Loucy (cell line): Measurements from ENCODE around the gene HERC2.
"Not testable (repeated sequence)": the region's sequence is repeated elsewhere in the genome, so short reads cannot be mapped to it uniquely, and the experiment has no call there.

Experiments used
- H2AFZ ChIP-seq: fragments of 200-600 bp; sonication (generic); 2 replicates; pipeline ENCODE4 v1.6.0; 2016; ENCODE audit warnings: antibody characterized with exemption, mild to moderate bottlenecking, low read length, moderate library complexity
- H3F3A ChIP-seq: fragments of 200-600 bp; 2 replicates; pipeline ENCODE4 v1.6.0; 2016; ENCODE audit warnings: antibody characterized with exemption, low read depth, mild to moderate bottlenecking
- H3K27me3 ChIP-seq: fragments of 200-600 bp; sonication (generic); 2 replicates; pipeline ENCODE4 v1.6.1; 2014; ENCODE audit warnings: low read length, mild to moderate bottlenecking; ENCODE audit not compliant: insufficient read depth, poor library complexity, severe bottlenecking
- H3K36me3 ChIP-seq: fragments of 200-600 bp; sonication (generic); 2 replicates; pipeline ENCODE4 v1.6.1; 2016; ENCODE audit warnings: low read length; ENCODE audit not compliant: insufficient read depth
- H3K4me1 ChIP-seq: fragments of 200-600 bp; sonication (generic); 2 replicates; pipeline ENCODE4 v1.5.1; 2014; ENCODE audit warnings: low read length, mild to moderate bottlenecking; ENCODE audit not compliant: insufficient read depth, poor library complexity, severe bottlenecking
- H3K4me2 ChIP-seq: fragments of 200-600 bp; sonication (generic); 2 replicates; pipeline ENCODE4 v1.6.0; 2014; ENCODE audit warnings: antibody characterized with exemption, low read length, low read depth, mild to moderate bottlenecking; ENCODE audit not compliant: poor library complexity, severe bottlenecking
- H3K4me3 ChIP-seq: fragments of 200-600 bp; sonication (generic); 2 replicates; pipeline ENCODE4 v1.5.1; 2014; ENCODE audit warnings: low read length, mild to moderate bottlenecking, mixed read lengths; ENCODE audit not compliant: poor library complexity, severe bottlenecking
- H3K79me2 ChIP-seq: fragments of 200-600 bp; sonication (generic); 2 replicates; pipeline ENCODE4 v1.6.1; 2014; ENCODE audit warnings: low read length; ENCODE audit not compliant: insufficient read depth
- H3K9ac ChIP-seq: fragments of 200-600 bp; sonication (generic); 2 replicates; pipeline ENCODE4 v1.6.0; 2014; ENCODE audit warnings: mild to moderate bottlenecking, low read depth, low read length, moderate library complexity; ENCODE audit not compliant: poor library complexity, severe bottlenecking
- H3K9me2 ChIP-seq: fragments of 200-600 bp; sonication (generic); replicated peaks from 2 replicates; pipeline ENCODE4 v1.6.1; 2016; ENCODE audit warnings: low read depth, low read length, mixed read lengths
- H3K9me3 ChIP-seq: fragments of 200-600 bp; sonication (generic); 2 replicates; pipeline ENCODE4 v1.6.1; 2014; ENCODE audit warnings: mild to moderate bottlenecking, antibody characterized with exemption, low read length, low read depth; ENCODE audit not compliant: insufficient read depth
- H4K20me1 ChIP-seq: fragments of 200-600 bp; sonication (generic); 2 replicates; pipeline ENCODE4 v1.6.0; 2014; ENCODE audit warnings: antibody characterized with exemption, low read length, mild to moderate bottlenecking; ENCODE audit not compliant: insufficient read depth, poor library complexity, severe bottlenecking
- CTCF ChIP-seq: fragments of 200-600 bp; sonication (generic); conservative IDR thresholded peaks from 2 replicates; pipeline ENCODE4 v1.5.1; 2014; ENCODE audit warnings: mild to moderate bottlenecking, antibody characterized with exemption, low read length
- EZH2phosphoT487 ChIP-seq: fragments of 200-600 bp; IDR thresholded peaks from 2 replicates; pipeline ENCODE4 v1.6.1; 2018; ENCODE audit warnings: antibody characterized with exemption, mild to moderate bottlenecking, moderate library complexity, borderline replicate concordance

HERC2 gene

GRCh38 chr15:28219116-28219515 is 102.9 kb downstream of the HERC2 start:
- Histone ChIP-seq H3K36me3 (peaks cover 28% of the 10 kb centered on the region; the same call in 1 of the 2 replicates), H3K9ac (no peak overlapping the region), H3K9me3 (no peaks in the 10 kb centered on the region)

GRCh38 chr15:28216946-28217546 is 104.9 kb downstream of the HERC2 start:
- H3K27me3 ChIP-seq, H2AFZ ChIP-seq, H3K79me2 ChIP-seq, H3F3A ChIP-seq, H3K4me1 ChIP-seq, H3K9me3 ChIP-seq, H3K4me3 ChIP-seq, H4K20me1 ChIP-seq, H3K4me2 ChIP-seq, H3K9me2 ChIP-seq, H3K9ac ChIP-seq: not testable (repeated sequence)
- peaks cover 30% of the 10 kb centered on the region; the same call in 1 of the 2 replicates for H3K36me3 ChIP-seq

More at GRCh38 chr15:28219116-28219515, 102.9 kb downstream of the HERC2 start:
- Histone ChIP-seq H3K79me2 (no peaks in the 10 kb centered on the region), H3K4me3 (no peak overlapping the region), H3K4me1 (no peaks in the 10 kb centered on the region), H3K27me3 (no peaks in the 10 kb centered on the region), H3F3A (no peaks in the 10 kb centered on the region), H3K9me2 (no peaks in the 10 kb centered on the region), H3K4me2 (no peak overlapping the region), H2AFZ (no peak overlapping the region), H4K20me1 (no peaks in the 10 kb centered on the region)
- no peak for TF ChIP-seq CTCF
- TF ChIP-seq EZH2phosphoT487: no peak

- not testable (repeated sequence) for H3K79me2 ChIP-seq, H3K27me3 ChIP-seq, H3F3A ChIP-seq, H2AFZ ChIP-seq, H3K9ac ChIP-seq, H4K20me1 ChIP-seq, H3K9me3 ChIP-seq, H3K4me2 ChIP-seq, H3K9me2 ChIP-seq, H3K4me1 ChIP-seq, H3K4me3 ChIP-seq
- peaks cover 26% of the 10 kb centered on the region; the same call in 1 of the 2 replicates for H3K36me3 ChIP-seq
Measured at GRCh38 chr15:28215521-28215920, 106.5 kb downstream of the HERC2 start.

- H3K4me2 ChIP-seq, H4K20me1 ChIP-seq, H3K9me2 ChIP-seq, H3K4me3 ChIP-seq, H3K9ac ChIP-seq, H3K27me3 ChIP-seq, H3F3A ChIP-seq, H3K4me1 ChIP-seq, H3K79me2 ChIP-seq, H2AFZ ChIP-seq, H3K9me3 ChIP-seq: not testable (repeated sequence)
- H3K36me3 ChIP-seq: peaks cover 14% of the 10 kb centered on the region; the same call in 1 of the 2 replicates
Measured at GRCh38 chr15:28214006-28214790, 107.8 kb downstream of the HERC2 start.

- H3K9me3 ChIP-seq, H3K9me2 ChIP-seq, H3K79me2 ChIP-seq, H3K4me2 ChIP-seq, H3K4me3 ChIP-seq, H3K4me1 ChIP-seq, H4K20me1 ChIP-seq, H2AFZ ChIP-seq, H3K36me3 ChIP-seq, H3F3A ChIP-seq, H3K9ac ChIP-seq, H3K27me3 ChIP-seq: not testable (repeated sequence)
Measured at GRCh38 chr15:28213393-28213792, 108.6 kb downstream of the HERC2 start.
